ENCODE data around the gene ZMYND11.

The ZMYND11 gene

GRCh38 chr10:135132-135600 is at the start of gene ZMYND11:
TSS of gene ZMYND11 (plus strand) at chr10:135455. CDS start at chr10:180013, 44,558 bp downstream.
- DNase-seq (ENCODE audit: low read depth in 2 of 2, low spot score in 1 of 2): peak; percentile 44 to 49

GRCh38 chr10:86031-86430 is 49.2 kb upstream of the ZMYND11 start:
- no peak for DNase-seq (ENCODE audit: low read depth in 2 of 2, low spot score in 1 of 2)

GRCh38 chr10:87177-88080 is 47.8 kb upstream of the ZMYND11 start:
- DNase-seq (ENCODE audit: low read depth in 2 of 2, low spot score in 1 of 2): no peak

- DNase-seq (ENCODE audit: low read depth in 2 of 2, low spot score in 1 of 2): no peak
These were observed 47.0 kb upstream of the ZMYND11 start for GRCh38 chr10:88253-88652.

DNA sequence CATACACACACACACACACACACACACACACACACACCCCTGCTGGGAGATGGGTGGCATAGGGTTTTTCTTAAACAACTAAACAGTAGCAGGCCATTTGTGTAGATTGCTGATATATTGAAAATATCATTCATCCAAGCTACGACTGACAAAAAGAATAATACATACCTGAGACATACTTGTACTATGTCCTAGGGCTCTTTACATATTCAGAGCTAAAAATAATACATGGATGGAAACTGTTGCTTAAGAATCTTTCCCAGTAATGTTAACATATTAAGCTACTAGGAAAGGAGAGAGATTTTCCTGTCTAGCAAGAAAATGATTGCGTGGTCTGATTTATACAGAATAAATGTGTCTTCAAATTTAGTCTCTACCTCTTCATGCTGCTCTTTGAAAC is 46.0 kb upstream of the ZMYND11 start:
- no peak for DNase-seq (ENCODE audit: low read depth in 2 of 2, low spot score in 1 of 2)

GRCh38 chr10:90161-90560 is 45.1 kb upstream of the ZMYND11 start:
- DNase-seq (ENCODE audit: low read depth in 2 of 2, low spot score in 1 of 2): no peak

DNA sequence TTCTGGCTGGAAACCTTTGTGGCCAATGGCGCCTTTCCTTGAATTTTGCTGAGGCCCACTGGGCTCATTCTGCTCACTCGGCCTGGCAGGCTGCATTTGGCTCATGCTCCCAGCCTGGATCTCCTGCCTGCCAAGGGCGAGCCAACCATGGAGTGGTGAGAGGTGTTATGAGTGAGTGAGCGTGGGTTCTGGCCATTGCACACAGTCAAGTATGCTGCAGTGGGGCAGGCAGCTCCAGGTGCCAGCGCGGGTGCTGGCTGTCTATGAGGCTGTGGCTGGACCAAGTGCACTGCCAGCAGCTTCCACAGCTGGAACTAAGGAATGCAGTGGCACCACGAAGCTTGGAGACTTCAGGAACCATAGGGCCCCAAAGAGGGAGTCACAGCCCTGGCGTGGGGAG is 43.9 kb upstream of the ZMYND11 start:
- no peak for DNase-seq (ENCODE audit: low read depth in 2 of 2, low spot score in 1 of 2)

DNA sequence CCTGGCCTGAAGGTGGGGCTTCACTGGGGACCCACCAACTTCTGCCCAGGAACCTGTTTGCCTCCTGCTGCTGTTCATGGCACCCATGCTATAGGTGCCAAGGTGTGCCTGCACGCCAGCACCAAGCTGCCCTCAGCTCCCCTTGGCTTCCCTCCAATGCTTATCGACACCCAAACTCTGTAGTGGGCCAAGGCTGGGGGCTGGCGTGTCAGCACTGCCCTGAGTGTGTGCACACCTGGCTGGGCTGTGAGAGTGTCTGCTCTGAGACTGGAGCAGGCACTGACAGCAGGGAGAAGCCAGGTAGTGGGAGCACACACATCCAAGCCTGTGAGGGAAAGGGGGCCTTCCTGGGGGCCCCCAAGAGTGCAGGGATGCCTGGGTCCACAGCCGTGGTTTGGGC is 43.1 kb upstream of the ZMYND11 start:
- DNase-seq (ENCODE audit: low read depth in 2 of 2, low spot score in 1 of 2): no peak

- no peak for DNase-seq (ENCODE audit: low read depth in 2 of 2, low spot score in 1 of 2)
These were observed 42.4 kb upstream of the ZMYND11 start for GRCh38 chr10:92846-93245.

DNA sequence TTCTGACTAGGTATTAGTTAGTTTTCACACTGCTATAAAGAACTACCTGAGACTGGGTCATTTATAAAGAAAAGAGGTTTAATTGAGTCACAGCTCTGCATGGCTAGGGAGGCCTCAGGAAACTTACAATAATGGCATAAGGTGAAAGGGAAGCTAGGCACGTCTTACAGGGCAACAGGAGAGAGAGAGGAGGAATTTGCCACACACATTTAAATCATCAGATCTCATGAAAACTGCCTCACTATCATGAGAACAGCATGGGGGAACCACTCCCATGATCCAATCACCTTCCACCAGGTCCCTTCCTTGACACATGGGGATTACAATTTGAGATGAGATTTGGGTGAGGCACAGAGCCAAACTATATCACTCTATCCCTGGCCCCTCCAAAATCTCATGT is 40.6 kb upstream of the ZMYND11 start:
- DNase-seq (ENCODE audit: low read depth in 2 of 2, low spot score in 1 of 2): no peak

- no peak for DNase-seq (ENCODE audit: low read depth in 2 of 2, low spot score in 1 of 2)
These were observed 39.7 kb upstream of the ZMYND11 start for GRCh38 chr10:95356-96115.

GRCh38 chr10:96466-96865 is 38.8 kb upstream of the ZMYND11 start:
- DNase-seq (ENCODE audit: low read depth in 2 of 2, low spot score in 1 of 2): no peak

GRCh38 chr10:104416-104815 is 30.8 kb upstream of the ZMYND11 start:
- DNase-seq (ENCODE audit: low read depth in 2 of 2, low spot score in 1 of 2): no peak

DNA sequence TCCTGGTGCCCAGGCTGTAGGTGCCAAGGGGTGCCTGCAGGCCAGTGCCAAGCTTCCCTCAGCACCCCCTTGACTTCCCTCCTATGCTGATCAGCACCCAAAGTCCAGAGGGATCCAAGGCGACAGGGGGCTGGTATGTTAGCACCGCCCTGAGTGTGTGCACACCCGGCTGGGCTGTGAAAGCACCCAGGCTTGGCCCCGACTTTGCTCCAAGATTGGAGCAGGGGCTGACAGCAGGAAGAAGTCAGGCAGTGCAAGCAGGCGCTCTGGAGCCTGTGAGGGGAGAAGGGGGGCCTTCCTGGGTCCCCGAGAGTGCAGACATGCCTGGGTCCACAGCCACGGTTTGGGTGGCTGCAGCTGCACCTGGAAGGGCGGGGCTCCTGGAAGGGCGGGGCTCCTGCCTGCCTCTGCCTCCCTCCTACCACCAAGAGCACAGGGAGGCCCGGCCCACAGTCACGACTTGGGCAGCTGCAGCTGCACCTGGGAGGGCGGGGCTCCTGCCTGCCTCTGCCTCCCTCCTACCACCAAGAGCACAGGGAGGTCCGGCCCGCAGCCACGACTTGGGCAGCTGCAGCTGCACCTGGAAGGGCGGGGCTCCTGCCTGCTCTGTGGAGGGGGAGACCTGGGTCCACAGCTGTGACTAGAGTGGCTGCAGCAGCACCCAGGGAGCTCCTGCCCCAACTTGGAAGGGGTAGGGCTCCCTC is 30.2 kb upstream of the ZMYND11 start:
- DNase-seq (ENCODE audit: low read depth in 2 of 2, low spot score in 1 of 2): no peak

GRCh38 chr10:105806-106205 is 29.4 kb upstream of the ZMYND11 start:
- DNase-seq (ENCODE audit: low read depth in 2 of 2, low spot score in 1 of 2): no peak

GRCh38 chr10:106740-107139 is 28.5 kb upstream of the ZMYND11 start:
- no peak for DNase-seq (ENCODE audit: low read depth in 2 of 2, low spot score in 1 of 2)

GRCh38 chr10:112246-112645 is 23.0 kb upstream of the ZMYND11 start:
- DNase-seq (ENCODE audit: low read depth in 2 of 2, low spot score in 1 of 2): no peak

- DNase-seq (ENCODE audit: low read depth in 2 of 2, low spot score in 1 of 2): no peak
These were observed 10.4 kb upstream of the ZMYND11 start for GRCh38 chr10:124874-125273.

- DNase-seq (ENCODE audit: low read depth in 2 of 2, low spot score in 1 of 2): peak in 1 of 2 donors; percentile 9
These were observed 7.4 kb upstream of the ZMYND11 start for GRCh38 chr10:127612-128432.

DNA sequence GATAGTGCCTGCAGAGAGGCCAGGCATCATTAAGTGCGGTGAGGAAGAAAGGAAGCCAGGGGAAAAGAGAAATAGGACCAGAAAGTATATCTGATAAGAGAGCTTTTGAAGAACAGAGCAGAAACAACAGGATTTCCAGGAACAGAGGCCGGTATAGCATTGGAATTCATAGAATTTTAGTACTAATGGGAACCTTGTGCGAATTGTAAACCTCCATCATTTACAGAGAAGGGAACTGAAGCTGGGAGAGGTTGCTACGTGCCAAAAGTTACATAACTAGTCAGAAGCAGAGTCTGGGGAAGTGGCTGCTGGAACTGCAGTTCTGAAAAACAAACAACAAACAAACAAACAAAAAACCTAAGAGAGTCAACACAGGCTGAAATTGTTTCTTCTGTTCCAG is 5.4 kb upstream of the ZMYND11 start:
- DNase-seq (ENCODE audit: low read depth in 2 of 2, low spot score in 1 of 2): no peak
